GM12892 (cell line): Measurements from ENCODE around the gene TMOD2.

ENCODE experiments used
- POLR2A ChIP-seq: IDR thresholded peaks from 2 replicates; pipeline ENCODE4 v1.6.1; 2011; ENCODE audit warnings: low read depth, low read length, control low read depth
- TAF1 ChIP-seq: IDR thresholded peaks from 2 replicates; pipeline ENCODE4 v1.6.1; 2011; ENCODE audit warnings: low read depth, mild to moderate bottlenecking, control low read depth, low read length, borderline replicate concordance

DNA sequence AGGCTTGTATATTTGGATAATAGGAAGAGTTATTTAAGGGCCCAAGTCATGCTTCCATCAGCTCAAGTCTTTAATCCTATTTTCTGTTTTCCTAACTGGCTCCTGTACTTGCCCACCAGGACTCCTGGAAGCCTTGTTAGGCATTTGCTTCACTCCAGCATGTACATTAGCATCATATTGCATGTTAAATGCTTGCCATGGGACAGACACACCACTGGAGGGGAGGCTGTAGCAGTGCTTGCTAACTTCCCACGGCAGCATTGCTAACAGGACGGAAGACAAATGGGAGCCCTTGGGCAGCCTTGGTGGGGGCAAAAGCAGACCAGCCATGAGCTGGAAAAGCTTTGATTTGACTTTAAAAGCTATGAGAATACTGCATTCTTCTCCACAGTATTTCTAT, 6.1 kb downstream of the TMOD2 start:
- TF ChIP-seq TAF1, result no peak
- no peak for TF ChIP-seq POLR2A
